Fibroblast of skin of abdomen (primary cell): ENCODE measurements around the gene RSPH10B2.
"Not testable (repeated sequence)": the region's sequence is repeated elsewhere in the genome, so short reads cannot be mapped to it uniquely, and the experiment has no call there.

Experiments
- DNase-seq: peaks from one replicate; pipeline ENCODE4 v3.0.0-alpha.2; 2013

RSPH10B2 gene

GRCh38 chr7:6843654-6844053 is 89.8 kb downstream of the RSPH10B2 start:
- DNase-seq, result not testable (repeated sequence)

GRCh38 chr7:6845971-6846449 is 92.1 kb downstream of the RSPH10B2 start:
- DNase-seq, result not testable (repeated sequence)

- not testable (repeated sequence) for DNase-seq
Observed at GRCh38 chr7:6847751-6848150, 93.8 kb downstream of the RSPH10B2 start.
